Endothelial cell of umbilical vein (primary cell): ENCODE results near the gene DPP10. TPM values are rescaled to one million over a fixed set of nuclear protein-coding genes. Genes with fewer than 3 reads are reported as not detected.

Source experiments
- BruUV-seq: library from RNA; stranded (reverse); fragments of 400-500 nt; replicated peaks from 2 replicates; lab custom pipeline; 2021; lab: Mats Ljungman, UMichigan
- CTCF ChIA-PET: fragments of 300-600, 350-600 bp; sonication (Branson Sonifier 250); formaldehyde crosslinking; loops from one replicate; lab custom pipeline; 2021; ENCODE audit warnings: antibody characterized with exemption, inconsistent platforms; lab: Charles Lee
- POLR2A ChIA-PET: fragments of 300-600, 350-600 bp; sonication (Branson Sonifier 250); formaldehyde crosslinking; loops from one replicate; lab custom pipeline; 2021; ENCODE audit warnings: antibody characterized with exemption, inconsistent platforms; lab: Charles Lee
- DNase-seq: peaks from one replicate; pipeline ENCODE4 v3.0.0-alpha.2; 2011; ENCODE audit warnings: low read depth, low spot score
- FAIRE-seq: peaks from 2 replicates; lab custom pipeline; 2011; peaks lifted over from hg19 to GRCh38; lab: Jason Lieb, UNC
- H2AFZ ChIP-seq: 2 replicates; pipeline ENCODE4 v1.6.0; 2012; ENCODE audit warnings: low read depth, low read length, control low read depth, inconsistent platforms
- H3K27ac ChIP-seq: 2 replicates; pipeline ENCODE4 v1.5.1; 2011; ENCODE audit warnings: low read depth, mild to moderate bottlenecking, control low read depth, low read length, moderate library complexity; ENCODE audit not compliant: insufficient read depth
- H3K27me3 ChIP-seq, 2 experiments: 2 replicates each; pipeline versions ENCODE4 v1.6.0 to v1.6.1; 2011; ENCODE audit warnings: low read length in 2 of 2, mixed read lengths in 1 of 2; ENCODE audit not compliant: control insufficient read depth in 2 of 2, insufficient read depth in 2 of 2
- H3K36me3 ChIP-seq, 2 experiments: 2 replicates in 1 of 2; 3 replicates in 1 of 2; pipeline ENCODE4 v1.5.1; 2011; ENCODE audit warnings: low read length in 2 of 2, mild to moderate bottlenecking in 1 of 2, moderate library complexity in 1 of 2; ENCODE audit not compliant: control insufficient read depth in 2 of 2, insufficient read depth in 2 of 2; ENCODE audit errors: extremely low read depth in 1 of 2
- H3K4me1 ChIP-seq: 3 replicates; pipeline ENCODE4 v1.5.1; 2011; ENCODE audit warnings: mild to moderate bottlenecking, low read length; ENCODE audit not compliant: control insufficient read depth, insufficient read depth; ENCODE audit errors: extremely low read depth
- H3K4me2 ChIP-seq: 2 replicates; pipeline ENCODE4 v1.6.1; 2011; ENCODE audit warnings: low read length, control low read depth, mixed read lengths; ENCODE audit not compliant: insufficient read depth
- H3K4me3 ChIP-seq, 3 experiments: fragments of 200-600 bp in 1 of 3; sonication (generic), shearing (Covaris generic) in 1 of 3; replicated peaks in 1 of 3; 2 replicates each; pipeline ENCODE4 v1.5.1; 2011 to 2016; ENCODE audit warnings: control low read depth in 3 of 3, low read length in 3 of 3, mild to moderate bottlenecking in 2 of 3, inconsistent platforms in 1 of 3, low read depth in 1 of 3, moderate library complexity in 1 of 3; ENCODE audit not compliant: insufficient read depth in 1 of 3
- H3K79me2 ChIP-seq: 2 replicates; pipeline ENCODE4 v1.6.0; 2012; ENCODE audit warnings: low read length, inconsistent platforms; ENCODE audit not compliant: control insufficient read depth, insufficient read depth
- H3K9ac ChIP-seq: replicated peaks from 2 replicates; pipeline ENCODE3; 2011; ENCODE audit warnings: low read length, control low read depth; ENCODE audit not compliant: insufficient read depth; ENCODE audit errors: extremely low read depth
- H3K9me1 ChIP-seq: replicated peaks from 3 replicates; pipeline ENCODE4 v1.6.0; 2011; ENCODE audit warnings: mild to moderate bottlenecking, low read length; ENCODE audit not compliant: control insufficient read depth, insufficient read depth; ENCODE audit errors: extremely low read depth
- H3K9me3 ChIP-seq: replicated peaks from 2 replicates; pipeline ENCODE4 v1.5.1; 2012; ENCODE audit warnings: low read length, inconsistent platforms; ENCODE audit not compliant: control insufficient read depth, insufficient read depth
- H4K20me1 ChIP-seq: replicated peaks from 2 replicates; pipeline ENCODE3; 2011; ENCODE audit warnings: mild to moderate bottlenecking, low read length; ENCODE audit not compliant: control insufficient read depth, insufficient read depth; ENCODE audit errors: extremely low read depth
- EZH2 ChIP-seq: IDR thresholded peaks from 2 replicates; pipeline ENCODE4 v1.6.1; 2012; ENCODE audit warnings: borderline replicate concordance, low read depth, mild to moderate bottlenecking, moderate library complexity, low read length, inconsistent platforms; ENCODE audit not compliant: severe bottlenecking
- FOS ChIP-seq: IDR thresholded peaks from 2 replicates; pipeline ENCODE4 v1.6.1; 2011; ENCODE audit warnings: mild to moderate bottlenecking, low read length, moderate library complexity, borderline replicate concordance; ENCODE audit not compliant: insufficient read depth
- GATA2 ChIP-seq: IDR thresholded peaks from 2 replicates; pipeline ENCODE4 v1.7.0; 2011; ENCODE audit warnings: low read depth, mild to moderate bottlenecking, moderate library complexity, mixed read lengths, low read length; ENCODE audit not compliant: insufficient read length, insufficient read depth
- JUN ChIP-seq: IDR thresholded peaks from 2 replicates; pipeline ENCODE4 v1.6.1; 2011; ENCODE audit warnings: borderline replicate concordance, low read depth; ENCODE audit not compliant: insufficient read length, insufficient read depth
- MYC ChIP-seq: IDR thresholded peaks from one replicate; pipeline ENCODE4 v1.6.1; 2011; ENCODE audit warnings: mild to moderate bottlenecking, low read depth, low read length
- POLR2A ChIP-seq: IDR thresholded peaks from 2 replicates; pipeline ENCODE4 v1.6.1; 2012; ENCODE audit warnings: low read depth, mild to moderate bottlenecking, control low read depth, low read length
- POLR2AphosphoS5 ChIP-seq: IDR thresholded peaks from 2 replicates; pipeline ENCODE4 v1.6.1; 2012; ENCODE audit warnings: low read depth, mild to moderate bottlenecking, control low read depth, low read length, moderate library complexity; ENCODE audit not compliant: insufficient read depth
- dilution Hi-C: fragments of 300-500 bp; cut with MboI; formaldehyde crosslinking; loops from one replicate; pipeline ENCODE4 v1.15.0; 2019; ENCODE audit warnings: low sequenced_read_pairs; ENCODE audit not compliant: extremely low pct_ligation_motif_present
- intact Hi-C: fragments of 100-400 bp; cut with micrococcal nuclease; formaldehyde crosslinking; loops from one replicate; pipeline ENCODE4 v1.10.0; 2022
- polyA plus RNA-seq, 4 experiments: library from polyadenylated mRNA; depleted of rRNA in 3 of 4; stranded (reverse) in 3 of 4; unstranded in 1 of 4; fragments of >200 nt; gene quantifications; 2 replicates each; pipeline versions ENCODE4 v1.2.1 to v1.2.3, GENCODE V29; 2011 to 2012; ENCODE audit warnings: missing spikeins in 1 of 4
- total RNA-seq: library from RNA; stranded (reverse); gene quantifications from 2 replicates; pipeline ENCODE4 v1.2.3, GENCODE V29; 2021
- TF ChIP-seq, protein P1 (sequence below): IDR thresholded peaks from 2 replicates; pipeline ENCODE4 v1.6.1; 2011; ENCODE audit not compliant: insufficient read depth, insufficient read length
- TF ChIP-seq, protein P2 (sequence below), 2 donors: IDR thresholded peaks; 1 replicate in 1 of 2; 2 replicates in 1 of 2; pipeline ENCODE4 v1.5.1; 2011; ENCODE audit warnings: low read length in 2 of 2, mild to moderate bottlenecking in 2 of 2, moderate library complexity in 2 of 2, control low read depth in 1 of 2, inconsistent platforms in 1 of 2, low read depth in 1 of 2; ENCODE audit not compliant: insufficient read depth in 1 of 2; ENCODE audit errors: extremely low read depth in 1 of 2

The DPP10 gene
- total and polyA plus RNA-seq, 2 donors (not counting 3 experiments of a cell fraction or from before 2014, with no cell fraction given), result not detected

DNA sequence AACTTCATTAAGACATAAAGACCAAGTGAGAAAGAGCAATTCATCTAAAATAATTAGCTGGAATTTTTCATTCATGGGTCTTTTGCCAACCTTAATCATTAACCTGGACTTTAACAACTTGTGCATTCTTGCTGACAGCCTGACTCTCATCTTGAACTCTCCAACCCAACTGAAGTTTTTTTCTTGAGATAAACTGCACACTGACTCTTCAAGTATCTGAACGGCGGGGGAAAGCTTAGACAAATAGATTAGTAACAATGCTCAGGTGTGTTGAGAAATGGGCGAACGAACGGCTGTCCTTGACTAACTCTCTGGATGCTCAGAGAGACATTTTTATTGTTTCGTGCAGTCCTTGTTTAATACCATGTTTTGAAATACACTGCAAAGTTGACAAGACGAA, 186.0 kb downstream of the DPP10 start:
- no peaks in the 10 kb centered on the region for H3K36me3 ChIP-seq
- DNase-seq (no peak), FAIRE-seq (no peak)
- no peaks in the 10 kb centered on the region for H3K27me3 ChIP-seq
- H3K79me2 ChIP-seq, result no peaks in the 10 kb centered on the region
- no peak overlapping the region for H3K27ac ChIP-seq
- ChIA-PET CTCF (no interaction called here), POLR2A (no interaction called here)
- no peak overlapping the region for H2AFZ ChIP-seq
- H3K4me1 ChIP-seq, result no peaks in the 10 kb centered on the region
- no peaks in the 10 kb centered on the region for H3K9me1 ChIP-seq
- no peak overlapping the region for H3K4me3 ChIP-seq
- TF ChIP-seq MYC, result no peak
- TF ChIP-seq FOS, result no peak
- no peak for TF ChIP-seq GATA2
- no peak for TF ChIP-seq POLR2A
- TF ChIP-seq, protein P1, sequence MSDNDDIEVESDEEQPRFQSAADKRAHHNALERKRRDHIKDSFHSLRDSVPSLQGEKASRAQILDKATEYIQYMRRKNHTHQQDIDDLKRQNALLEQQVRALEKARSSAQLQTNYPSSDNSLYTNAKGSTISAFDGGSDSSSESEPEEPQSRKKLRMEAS, result no peak
- no peak for TF ChIP-seq JUN
- no peak for TF ChIP-seq EZH2
- no peak for TF ChIP-seq POLR2AphosphoS5
- intact Hi-C loops (no loop called here), dilution Hi-C loops (no loop called here)
- H3K4me2 ChIP-seq, result no peak overlapping the region
- no peak overlapping the region for H3K9ac ChIP-seq
- BruUV-seq, result no TSS peak
- H3K9me3 ChIP-seq, result peaks cover 2% of the 10 kb centered on the region
- no peaks in the 10 kb centered on the region for H4K20me1 ChIP-seq

- DNase-seq (no peak), FAIRE-seq (no peak)
- no peaks in the 10 kb centered on the region for H3K79me2 ChIP-seq
- H3K9me1 ChIP-seq, result no peaks in the 10 kb centered on the region
- ChIA-PET POLR2A (no interaction called here), CTCF (no interaction called here)
- intact Hi-C loops, result no loop called here
- no peaks in the 10 kb centered on the region for H3K36me3 ChIP-seq
- no peak overlapping the region for H3K27ac ChIP-seq
- no peak overlapping the region for H3K4me3 ChIP-seq
- no peak for TF ChIP-seq MYC
- TF ChIP-seq, protein P2, sequence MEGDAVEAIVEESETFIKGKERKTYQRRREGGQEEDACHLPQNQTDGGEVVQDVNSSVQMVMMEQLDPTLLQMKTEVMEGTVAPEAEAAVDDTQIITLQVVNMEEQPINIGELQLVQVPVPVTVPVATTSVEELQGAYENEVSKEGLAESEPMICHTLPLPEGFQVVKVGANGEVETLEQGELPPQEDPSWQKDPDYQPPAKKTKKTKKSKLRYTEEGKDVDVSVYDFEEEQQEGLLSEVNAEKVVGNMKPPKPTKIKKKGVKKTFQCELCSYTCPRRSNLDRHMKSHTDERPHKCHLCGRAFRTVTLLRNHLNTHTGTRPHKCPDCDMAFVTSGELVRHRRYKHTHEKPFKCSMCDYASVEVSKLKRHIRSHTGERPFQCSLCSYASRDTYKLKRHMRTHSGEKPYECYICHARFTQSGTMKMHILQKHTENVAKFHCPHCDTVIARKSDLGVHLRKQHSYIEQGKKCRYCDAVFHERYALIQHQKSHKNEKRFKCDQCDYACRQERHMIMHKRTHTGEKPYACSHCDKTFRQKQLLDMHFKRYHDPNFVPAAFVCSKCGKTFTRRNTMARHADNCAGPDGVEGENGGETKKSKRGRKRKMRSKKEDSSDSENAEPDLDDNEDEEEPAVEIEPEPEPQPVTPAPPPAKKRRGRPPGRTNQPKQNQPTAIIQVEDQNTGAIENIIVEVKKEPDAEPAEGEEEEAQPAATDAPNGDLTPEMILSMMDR (IDR thresholded peaks at IDR 0.05; ENCODE audit: extremely low read depth in 1 of 2, insufficient read depth in 1 of 2, low read depth in 1 of 2, low read length in 2 of 2), result no peak
- TF ChIP-seq JUN, result no peak
- TF ChIP-seq, protein P1, result no peak
- no peak for TF ChIP-seq EZH2
- no peak for TF ChIP-seq POLR2AphosphoS5
- no peak for TF ChIP-seq POLR2A
- TF ChIP-seq GATA2, result no peak
- no peak overlapping the region for H3K9ac ChIP-seq
- H3K4me2 ChIP-seq, result no peak overlapping the region
- BruUV-seq, result no TSS peak
- peaks cover 2% of the 10 kb centered on the region for H3K9me3 ChIP-seq
- H2AFZ ChIP-seq, result no peak overlapping the region
- H3K27me3 ChIP-seq, result no peaks in the 10 kb centered on the region
- dilution Hi-C loops, result no loop called here
- H4K20me1 ChIP-seq, result no peaks in the 10 kb centered on the region
- H3K4me1 ChIP-seq, result no peaks in the 10 kb centered on the region
These were observed 188.7 kb downstream of the DPP10 start for GRCh38 chr2:114631146-114631545.
